Head of caudate nucleus (tissue), 42 donors: Measurements from ENCODE around the gene GPBP1L1.
"Not testable (repeated sequence)": the region's sequence is repeated elsewhere in the genome, so short reads cannot be mapped to it uniquely, and the experiment has no call there.

Experiments
- DNase-seq, 42 donors: peaks; one replicate each; pipeline versions ENCODE4 v3.0.0 to v3.0.0-alpha.2; 2020 to 2021; ENCODE audit warnings: mixed read lengths in 7 of 42
- intact Hi-C: fragments of 100-400 bp; cut with DNase I; formaldehyde crosslinking; loops from one replicate; pipeline ENCODE4 v1.15.0; 2022

Gene GPBP1L1

GRCh38 chr1:45685308-45686014 is 872 bp downstream of the GPBP1L1 start:
- intact Hi-C loops, result loop anchor here (5.0 kb wide), 1 partner anchor 103 kb away; the partner anchor contains the start of gene NASP
- DNase-seq, result no peak

DNA sequence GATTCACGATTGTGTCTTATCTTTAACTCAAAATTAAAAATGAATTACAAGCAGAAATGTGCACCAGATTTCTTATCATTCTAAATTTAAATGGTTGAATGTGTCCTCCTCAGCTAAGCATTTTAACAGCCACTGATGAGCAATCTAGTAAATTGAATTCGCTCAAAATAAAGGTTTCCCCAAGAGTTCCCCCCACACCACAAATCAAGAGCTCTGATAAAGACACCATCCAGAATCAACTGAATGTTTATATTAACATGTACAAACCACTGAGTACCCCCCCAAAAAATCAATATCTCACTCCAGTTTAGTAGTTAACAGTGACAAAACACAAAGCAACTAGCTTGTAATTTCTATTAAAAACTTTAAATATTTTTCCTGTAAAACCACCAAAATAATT is 1.9 kb downstream of the GPBP1L1 start:
- intact Hi-C loops, result no loop called here

DNA sequence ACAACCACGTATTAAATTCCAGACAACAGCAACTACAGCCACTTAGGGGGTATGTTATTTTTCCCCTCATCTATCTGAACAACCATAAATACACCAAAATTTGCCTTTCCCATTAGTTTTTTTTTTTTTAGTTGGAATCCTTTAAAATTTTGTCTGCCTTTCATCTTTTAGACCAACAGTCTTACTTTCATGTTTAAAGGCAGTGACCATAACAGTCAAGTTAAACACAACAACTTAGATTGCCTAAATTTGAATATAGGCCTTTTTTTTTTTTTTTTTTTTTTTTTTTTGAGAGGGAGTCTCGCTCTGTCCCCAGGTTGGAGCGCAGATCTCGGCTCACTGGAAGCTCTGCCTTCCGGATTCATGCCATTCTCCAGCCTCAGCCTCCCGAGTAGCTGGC is 3.4 kb downstream of the GPBP1L1 start:
- no peak for DNase-seq
- intact Hi-C loops, result no loop called here

More for the DNA sequence above, 1.9 kb downstream of the GPBP1L1 start:
- DNase-seq, result no peak

DNA sequence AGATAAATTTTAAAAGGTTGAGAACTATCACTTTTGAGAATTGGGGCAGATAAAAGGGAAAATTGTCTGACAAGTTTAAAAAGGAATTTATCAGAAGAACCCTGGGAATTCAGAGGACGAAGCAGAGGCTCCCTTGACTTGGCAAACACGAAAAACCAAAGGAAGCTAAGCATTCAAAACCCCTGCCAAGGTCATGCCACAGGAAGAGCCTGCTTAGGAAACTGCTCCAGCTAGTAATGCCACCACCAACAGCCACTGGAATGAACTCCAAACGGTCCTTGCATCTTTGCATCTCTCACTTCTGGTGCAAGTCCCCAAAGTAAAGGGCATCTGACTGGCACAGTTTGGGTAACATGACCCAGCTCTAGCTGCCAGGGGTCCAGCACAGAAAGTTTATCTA is 7.2 kb downstream of the GPBP1L1 start:
- intact Hi-C loops, result no loop called here
- peak in 1 of 42 donors; percentile 9 for DNase-seq

DNA sequence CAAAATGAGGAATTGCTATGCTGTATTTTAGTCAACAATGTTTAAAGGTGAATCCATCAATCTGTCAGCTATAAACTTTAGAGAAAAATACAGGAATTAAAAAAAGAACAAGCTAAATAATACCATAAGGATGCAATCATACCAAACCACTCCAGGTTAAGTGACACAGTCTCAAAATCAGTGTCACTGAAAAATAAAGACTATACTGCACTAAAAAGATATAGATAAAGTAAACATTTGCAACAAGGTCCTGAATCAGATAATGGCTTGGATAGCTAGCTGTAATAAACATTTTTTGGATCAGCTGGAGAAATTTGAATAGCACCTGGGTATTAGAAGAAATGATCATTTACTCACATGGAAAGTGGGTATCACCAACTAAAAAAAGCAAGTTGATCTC is 7.8 kb downstream of the GPBP1L1 start:
- DNase-seq, result no peak
- intact Hi-C loops, result no loop called here

DNA sequence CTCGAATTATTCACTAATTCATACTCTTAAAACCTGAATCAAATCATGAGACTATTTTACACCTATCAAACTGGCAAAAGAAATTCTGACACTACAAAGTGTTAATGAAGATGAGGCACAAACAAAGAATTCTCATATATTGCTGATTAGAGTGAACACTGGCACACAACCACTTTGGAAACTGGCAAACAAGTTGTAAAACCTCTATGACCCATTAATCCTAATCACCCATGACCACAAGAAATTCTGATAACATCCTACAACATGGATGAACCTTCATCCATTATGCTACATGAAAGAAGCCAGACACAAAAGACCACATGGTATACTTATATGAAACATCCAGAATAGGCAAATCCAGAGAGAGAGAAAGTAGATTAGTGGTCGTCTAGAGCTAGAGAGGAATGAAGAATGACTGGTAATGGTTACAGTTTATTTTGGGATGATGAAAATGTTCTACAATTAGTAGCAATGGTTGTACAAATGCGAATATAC is 8.5 kb downstream of the GPBP1L1 start:
- DNase-seq, result no peak
- intact Hi-C loops, result no loop called here

- DNase-seq, intact Hi-C loops: not testable (repeated sequence)
These were observed 9.8 kb downstream of the GPBP1L1 start for GRCh38 chr1:45676553-45676952.

- no peak for DNase-seq
- intact Hi-C loops, result no loop called here
These were observed 11.9 kb downstream of the GPBP1L1 start for GRCh38 chr1:45674478-45674877.

DNA sequence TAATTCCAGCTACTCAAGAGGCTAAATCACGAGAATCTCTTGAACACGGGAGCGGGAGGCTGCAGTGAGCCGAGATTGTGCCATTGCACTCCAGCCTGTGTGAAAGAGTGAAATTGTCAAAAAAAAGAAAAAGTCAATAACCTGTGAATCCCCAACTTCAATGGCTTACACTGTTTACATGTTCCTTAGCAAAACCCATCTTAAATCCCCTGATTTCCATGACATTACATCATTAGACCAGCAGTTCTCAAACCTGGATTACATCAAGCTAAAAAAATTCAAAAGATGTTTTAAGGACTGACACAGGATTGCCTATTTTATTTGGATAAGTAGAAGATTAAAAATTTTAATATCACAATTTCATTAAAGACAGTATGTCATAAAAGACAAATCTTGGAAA is 12.4 kb downstream of the GPBP1L1 start:
- intact Hi-C loops, result no loop called here
- no peak for DNase-seq

GRCh38 chr1:45669859-45670655 is 16.3 kb downstream of the GPBP1L1 start:
- DNase-seq, result no peak

DNA sequence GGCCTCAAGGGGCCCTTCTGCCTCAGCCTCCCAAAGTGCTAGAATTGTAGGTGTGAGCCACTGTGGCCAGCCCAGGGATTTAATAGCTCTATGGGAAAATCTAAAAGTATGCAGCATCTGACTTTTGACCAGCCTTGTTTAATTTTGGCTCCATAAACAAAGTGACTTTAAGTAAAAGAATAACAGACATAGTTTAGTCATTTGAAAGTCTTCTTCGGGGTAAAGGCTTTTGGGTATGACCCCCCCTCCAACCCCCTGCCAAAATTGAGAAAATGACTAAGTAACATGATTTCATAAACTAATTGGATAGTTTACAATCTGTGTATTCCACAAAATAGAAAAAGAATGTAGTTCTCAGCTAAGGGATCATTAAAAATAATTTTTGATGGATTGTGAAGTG is 17.0 kb downstream of the GPBP1L1 start:
- intact Hi-C loops, result no loop called here
- DNase-seq, result no peak

More at GRCh38 chr1:45669859-45670655, 16.3 kb downstream of the GPBP1L1 start:
- intact Hi-C loops, result no loop called here

DNA sequence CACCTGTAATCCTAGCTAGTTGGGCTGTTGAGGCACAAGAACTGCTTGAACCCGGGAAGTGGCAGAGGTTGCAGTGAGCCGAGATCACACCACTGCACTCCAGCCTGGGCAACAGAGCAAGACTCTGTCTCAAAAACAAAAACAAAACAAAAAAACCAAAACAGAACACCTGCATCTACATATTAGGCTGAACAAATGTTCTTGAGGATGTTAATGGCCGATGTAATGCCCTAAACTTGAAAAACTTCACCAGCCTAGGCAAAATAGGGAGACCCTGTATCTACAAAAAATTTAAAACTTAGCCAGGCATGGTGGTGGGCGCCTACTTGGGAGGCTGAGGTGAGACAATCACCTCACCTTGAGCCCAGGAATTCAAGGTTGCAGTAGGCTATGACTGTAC is 17.8 kb downstream of the GPBP1L1 start:
- no peak for DNase-seq

GRCh38 chr1:45667321-45668111 is 18.8 kb downstream of the GPBP1L1 start:
- intact Hi-C loops, result no loop called here
- no peak for DNase-seq

More for the DNA sequence above, 17.8 kb downstream of the GPBP1L1 start:
- intact Hi-C loops, result no loop called here

- DNase-seq, result peak in 1 of 42 donors; percentile 29
- intact Hi-C loops, result no loop called here
These were observed 19.5 kb downstream of the GPBP1L1 start for GRCh38 chr1:45666836-45667235.

GRCh38 chr1:45660336-45660735 is 26.0 kb downstream of the GPBP1L1 start:
- DNase-seq, result no peak
- intact Hi-C loops, result no loop called here

GRCh38 chr1:45659222-45659621 is 27.1 kb downstream of the GPBP1L1 start:
- intact Hi-C loops, result no loop called here
- no peak for DNase-seq

DNA sequence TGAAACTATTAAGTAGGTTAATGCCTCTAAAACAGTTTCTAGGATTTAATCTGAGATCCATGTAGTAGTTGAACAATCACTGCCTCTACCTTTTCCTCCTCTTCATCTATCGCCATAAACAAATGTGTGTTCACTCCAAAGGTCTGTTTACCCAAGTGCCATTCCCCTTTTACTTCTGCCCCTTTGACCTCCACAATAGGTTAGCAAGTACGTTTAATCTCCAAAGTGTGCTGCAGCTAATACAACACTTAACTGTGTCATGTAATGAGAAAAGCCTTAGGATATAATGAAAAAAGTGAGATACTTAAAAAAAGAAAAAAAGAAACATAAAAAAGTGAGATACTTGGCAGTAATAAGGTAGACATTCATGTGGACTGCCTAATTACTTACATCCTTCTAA is 28.2 kb downstream of the GPBP1L1 start:
- intact Hi-C loops, result no loop called here
- no peak for DNase-seq

- no peak for DNase-seq
- intact Hi-C loops, result no loop called here
These were observed 29.6 kb downstream of the GPBP1L1 start for GRCh38 chr1:45656573-45657226.
